SK-N-SH (cell line): ENCODE data around the gene ME3. TPM values are rescaled to one million over a fixed set of nuclear protein-coding genes. Genes with fewer than 3 reads are reported as not detected.

ENCODE experiments used
- CTCF ChIA-PET: fragments of 300-600, 350-600 bp; formaldehyde crosslinking; extraction: SDS; loops from one replicate; lab custom pipeline; 2021; lab: Yijun Ruan, JAX
- POLR2A ChIA-PET: fragments of 350-600 bp; sonication (Branson Sonifier 250); formaldehyde crosslinking; extraction: SDS; loops from one replicate; lab custom pipeline; 2020; ENCODE audit warnings: antibody characterized with exemption, inconsistent platforms; lab: Yijun Ruan, JAX
- DNase-seq: peaks from one replicate; pipeline ENCODE4 v3.0.0; 2012
- H2AFZ ChIP-seq: fragments of 200-600 bp; sonication (generic); 2 replicates; pipeline ENCODE4 v1.8.1; 2016; ENCODE audit warnings: antibody characterized with exemption, mild to moderate bottlenecking, low read depth
- H3F3A ChIP-seq: fragments of 200-600 bp; sonication (generic); replicated peaks from 2 replicates; pipeline ENCODE3; 2016; ENCODE audit warnings: antibody characterized with exemption, mild to moderate bottlenecking; ENCODE audit not compliant: insufficient read depth
- H3K27ac ChIP-seq, 2 experiments: fragments of 200-500 bp in 1 of 2; fragments of 200-600 bp in 1 of 2; sonication (Bioruptor generic) in 1 of 2; sonication (generic), shearing (Covaris generic) in 1 of 2; 2 replicates each; pipeline versions ENCODE4 v1.5.1 to v1.6.1; 2014 to 2016; ENCODE audit warnings: low read depth in 2 of 2, inconsistent platforms in 1 of 2, low read length in 1 of 2, mild to moderate bottlenecking in 1 of 2, mixed read lengths in 1 of 2
- H3K27me3 ChIP-seq: fragments of 200-600 bp; sonication (generic), shearing (Covaris generic); 2 replicates; pipeline ENCODE4 v1.6.1; 2016; ENCODE audit warnings: mixed run types; ENCODE audit not compliant: insufficient read depth
- H3K36me3 ChIP-seq, 2 experiments: fragments of 200-500 bp in 1 of 2; fragments of 200-600 bp in 1 of 2; sonication (Bioruptor generic) in 1 of 2; sonication (generic) in 1 of 2; replicated peaks in 1 of 2; 2 replicates each; pipeline versions ENCODE3 to v1.5.1; 2014 to 2016; ENCODE audit warnings: low read length in 1 of 2, mild to moderate bottlenecking in 1 of 2; ENCODE audit not compliant: insufficient read depth in 2 of 2, control insufficient read depth in 1 of 2
- H3K4me1 ChIP-seq, 2 experiments: fragments of 200-500 bp in 1 of 2; fragments of 200-600 bp in 1 of 2; sonication (Bioruptor generic) in 1 of 2; sonication (generic), shearing (Covaris generic) in 1 of 2; 2 replicates each; pipeline versions ENCODE4 v1.5.1 to v1.6.1; 2014 to 2016; ENCODE audit warnings: low read depth in 1 of 2, low read length in 1 of 2, mixed run types in 1 of 2; ENCODE audit not compliant: insufficient read depth in 2 of 2, control insufficient read depth in 1 of 2
- H3K4me2 ChIP-seq: fragments of 200-600 bp; sonication (generic), shearing (Covaris generic); 2 replicates; pipeline ENCODE4 v1.6.1; 2017; ENCODE audit warnings: mixed run types
- H3K4me3 ChIP-seq, 2 experiments: fragments of 200-500 bp in 1 of 2; fragments of 200-600 bp in 1 of 2; sonication (Bioruptor generic) in 1 of 2; sonication (generic), shearing (Covaris generic) in 1 of 2; 2 replicates each; pipeline versions ENCODE4 v1.5.1 to v1.8.1; 2014 to 2016; ENCODE audit warnings: low read depth in 2 of 2, inconsistent platforms in 1 of 2, low read length in 1 of 2, mild to moderate bottlenecking in 1 of 2, mixed read lengths in 1 of 2, moderate library complexity in 1 of 2
- H3K79me2 ChIP-seq: fragments of 200-600 bp; sonication (generic); 2 replicates; pipeline ENCODE4 v1.8.1; 2017; ENCODE audit warnings: mild to moderate bottlenecking; ENCODE audit not compliant: insufficient read depth
- H3K9ac ChIP-seq: fragments of 200-600 bp; sonication (generic); 2 replicates; pipeline ENCODE4 v1.6.1; 2017; ENCODE audit warnings: mixed run types
- H3K9me2 ChIP-seq: fragments of 200-600 bp; sonication (generic); 2 replicates; pipeline ENCODE4 v1.6.1; 2017; ENCODE audit warnings: mixed run types
- H3K9me3 ChIP-seq: fragments of 200-600 bp; sonication (generic); 2 replicates; pipeline ENCODE4 v1.6.1; 2017; ENCODE audit warnings: mixed run types, mild to moderate bottlenecking, moderate library complexity
- H4K20me1 ChIP-seq: fragments of 200-600 bp; sonication (generic); 2 replicates; pipeline ENCODE4 v1.6.1; 2017; ENCODE audit warnings: mild to moderate bottlenecking, mixed run types; ENCODE audit not compliant: insufficient read depth
- CHD2 ChIP-seq: fragments of 150-350 bp; IDR thresholded peaks from 2 replicates; pipeline ENCODE4 v1.6.1; 2018; ENCODE audit warnings: low read length; ENCODE audit not compliant: partially characterized antibody
- EP300 ChIP-seq, 2 experiments: IDR thresholded peaks; 2 replicates each; pipeline versions ENCODE4 v1.4.0 to v1.6.1; 2012; ENCODE audit warnings: borderline replicate concordance in 1 of 2, low read depth in 1 of 2, low read length in 1 of 2
- EZH2phosphoT487 ChIP-seq: fragments of 200-600 bp; sonication (generic); IDR thresholded peaks from 2 replicates; pipeline ENCODE4 v1.6.1; 2017; ENCODE audit warnings: low read depth, mixed run types, mild to moderate bottlenecking, antibody characterized with exemption, moderate library complexity, borderline replicate concordance
- FOXJ3 ChIP-seq: sonication (generic); formaldehyde crosslinking; IDR thresholded peaks from 2 replicates; pipeline ENCODE4 v1.5.1; 2020; ENCODE audit warnings: mild to moderate bottlenecking, missing genetic modification reagents
- GABPA ChIP-seq: IDR thresholded peaks from 2 replicates; pipeline ENCODE4 v1.4.0; 2012; ENCODE audit warnings: low read depth, mild to moderate bottlenecking
- JUND ChIP-seq: IDR thresholded peaks from 2 replicates; pipeline ENCODE4 v1.4.0; 2012
- MEF2A ChIP-seq: IDR thresholded peaks from 2 replicates; pipeline ENCODE4 v1.4.0; 2012; ENCODE audit warnings: low read depth, borderline replicate concordance
- MXI1 ChIP-seq: IDR thresholded peaks from 2 replicates; pipeline ENCODE4 v1.6.1; 2012; ENCODE audit warnings: mild to moderate bottlenecking, low read depth, low read length, improper control_type of control experiment
- NFIC ChIP-seq: IDR thresholded peaks from 2 replicates; pipeline ENCODE4 v1.4.0; 2012; ENCODE audit warnings: borderline replicate concordance
- NRF1 ChIP-seq: IDR thresholded peaks from 2 replicates; pipeline ENCODE4 v1.6.1; 2012; ENCODE audit warnings: low read depth, mild to moderate bottlenecking, low read length
- RFX5 ChIP-seq: IDR thresholded peaks from 2 replicates; pipeline ENCODE4 v1.6.1; 2012; ENCODE audit warnings: mild to moderate bottlenecking, improper control_type of control experiment, low read length
- RXRA ChIP-seq: IDR thresholded peaks from 2 replicates; pipeline ENCODE4 v1.4.0; 2012; ENCODE audit warnings: low read depth, mild to moderate bottlenecking, borderline replicate concordance
- SMC3 ChIP-seq: IDR thresholded peaks from 2 replicates; pipeline ENCODE4 v1.6.1; 2012; ENCODE audit warnings: low read depth, low read length, improper control_type of control experiment
- TAF1 ChIP-seq: IDR thresholded peaks from 2 replicates; pipeline ENCODE4 v1.6.1; 2012; ENCODE audit warnings: low read depth, mild to moderate bottlenecking, low read length, moderate library complexity, borderline replicate concordance
- TCF12 ChIP-seq: IDR thresholded peaks from 2 replicates; pipeline ENCODE4 v1.4.0; 2012
- WGBS: methylation state at CpG from one replicate; pipeline ENCODE4 v1.1.6; 2017; ENCODE audit warnings: low lambda C conversion rate; 5-methylcytosine and 5-hydroxymethylcytosine counted together
- polyA plus RNA-seq, 3 experiments: library from polyadenylated mRNA; depleted of rRNA; stranded (reverse); fragments of >200 nt; gene quantifications; 2 replicates each; pipeline ENCODE4 v1.2.3, GENCODE V29; 2012
- TF ChIP-seq, protein P1 (sequence below): IDR thresholded peaks from 2 replicates; pipeline ENCODE4 v1.4.0; 2012; ENCODE audit warnings: low read depth, borderline replicate concordance
- TF ChIP-seq, protein P2 (sequence below): fragments of 150-350 bp; IDR thresholded peaks from 2 replicates; pipeline ENCODE4 v1.6.1; 2016; ENCODE audit warnings: mild to moderate bottlenecking, low read depth, low read length

ME3 gene
- polyA plus RNA-seq, 1 of the 3 experiments (the other 2 are of a cell fraction) = 22.0 TPM

DNA sequence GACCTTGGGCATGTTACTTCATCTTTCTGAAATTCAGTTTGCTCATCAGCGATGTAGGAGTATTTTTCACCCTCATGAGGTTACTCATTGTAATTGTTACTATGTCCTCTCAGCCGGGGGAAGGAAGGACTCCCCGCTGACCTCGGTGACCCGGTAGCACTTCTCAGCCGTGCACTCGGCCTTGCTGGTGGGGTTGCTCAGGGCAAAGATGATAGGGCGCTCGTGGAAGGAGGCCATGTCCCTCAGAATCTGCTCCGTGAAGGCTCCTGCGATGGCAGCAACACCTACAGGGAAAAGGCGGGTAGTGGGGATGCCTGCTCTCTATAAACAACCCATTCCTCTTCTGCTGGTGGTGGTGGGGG lies 225.5 kb downstream of the ME3 start:
- 98% methylated on average over 8 of the region's 12 CpGs for WGBS
- Histone ChIP-seq H3K27me3 (no peaks in the 10 kb centered on the region), H3K4me1 (0 out of 4 replicates have a peak, but pooled peaks cover 0 to 5% of the 10 kb centered on the region in 2 experiments), H3K4me2 (no peak overlapping the region), H3K9me3 (no peaks in the 10 kb centered on the region), H3K9ac (no peak overlapping the region), H3K79me2 (no peaks in the 10 kb centered on the region), H3K4me3 (no peak overlapping the region), H3K36me3 (no peaks in the 10 kb centered on the region), H3F3A (no peaks in the 10 kb centered on the region), H3K9me2 (no peaks in the 10 kb centered on the region), H4K20me1 (no peaks in the 10 kb centered on the region), H2AFZ (no peak overlapping the region), H3K27ac (no peak overlapping the region)
- no peak for DNase-seq
- CTCF ChIA-PET = interaction anchor here (3.5 kb wide), 1 partner anchor 10 kb away, joined by 15 read pairs; no protein-coding TSS in a partner anchor
- POLR2A ChIA-PET = no interaction called here
- TF ChIP-seq MXI1 = no peak
- no peak for TF ChIP-seq TAF1
- TF ChIP-seq FOXJ3 (CRISPR knock-in tag) = no peak
- no peak for TF ChIP-seq RXRA
- TF ChIP-seq, protein P1, sequence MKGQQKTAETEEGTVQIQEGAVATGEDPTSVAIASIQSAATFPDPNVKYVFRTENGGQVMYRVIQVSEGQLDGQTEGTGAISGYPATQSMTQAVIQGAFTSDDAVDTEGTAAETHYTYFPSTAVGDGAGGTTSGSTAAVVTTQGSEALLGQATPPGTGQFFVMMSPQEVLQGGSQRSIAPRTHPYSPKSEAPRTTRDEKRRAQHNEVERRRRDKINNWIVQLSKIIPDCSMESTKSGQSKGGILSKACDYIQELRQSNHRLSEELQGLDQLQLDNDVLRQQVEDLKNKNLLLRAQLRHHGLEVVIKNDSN = no peak
- no peak for TF ChIP-seq CHD2
- TF ChIP-seq, protein P2, sequence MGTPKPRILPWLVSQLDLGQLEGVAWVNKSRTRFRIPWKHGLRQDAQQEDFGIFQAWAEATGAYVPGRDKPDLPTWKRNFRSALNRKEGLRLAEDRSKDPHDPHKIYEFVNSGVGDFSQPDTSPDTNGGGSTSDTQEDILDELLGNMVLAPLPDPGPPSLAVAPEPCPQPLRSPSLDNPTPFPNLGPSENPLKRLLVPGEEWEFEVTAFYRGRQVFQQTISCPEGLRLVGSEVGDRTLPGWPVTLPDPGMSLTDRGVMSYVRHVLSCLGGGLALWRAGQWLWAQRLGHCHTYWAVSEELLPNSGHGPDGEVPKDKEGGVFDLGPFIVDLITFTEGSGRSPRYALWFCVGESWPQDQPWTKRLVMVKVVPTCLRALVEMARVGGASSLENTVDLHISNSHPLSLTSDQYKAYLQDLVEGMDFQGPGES = no peak
- no peak for TF ChIP-seq EP300 (IDR thresholded peaks at IDR 0.05; ENCODE audit: borderline replicate concordance in 1 of 2, low read depth in 1 of 2, low read length in 1 of 2)

DNA sequence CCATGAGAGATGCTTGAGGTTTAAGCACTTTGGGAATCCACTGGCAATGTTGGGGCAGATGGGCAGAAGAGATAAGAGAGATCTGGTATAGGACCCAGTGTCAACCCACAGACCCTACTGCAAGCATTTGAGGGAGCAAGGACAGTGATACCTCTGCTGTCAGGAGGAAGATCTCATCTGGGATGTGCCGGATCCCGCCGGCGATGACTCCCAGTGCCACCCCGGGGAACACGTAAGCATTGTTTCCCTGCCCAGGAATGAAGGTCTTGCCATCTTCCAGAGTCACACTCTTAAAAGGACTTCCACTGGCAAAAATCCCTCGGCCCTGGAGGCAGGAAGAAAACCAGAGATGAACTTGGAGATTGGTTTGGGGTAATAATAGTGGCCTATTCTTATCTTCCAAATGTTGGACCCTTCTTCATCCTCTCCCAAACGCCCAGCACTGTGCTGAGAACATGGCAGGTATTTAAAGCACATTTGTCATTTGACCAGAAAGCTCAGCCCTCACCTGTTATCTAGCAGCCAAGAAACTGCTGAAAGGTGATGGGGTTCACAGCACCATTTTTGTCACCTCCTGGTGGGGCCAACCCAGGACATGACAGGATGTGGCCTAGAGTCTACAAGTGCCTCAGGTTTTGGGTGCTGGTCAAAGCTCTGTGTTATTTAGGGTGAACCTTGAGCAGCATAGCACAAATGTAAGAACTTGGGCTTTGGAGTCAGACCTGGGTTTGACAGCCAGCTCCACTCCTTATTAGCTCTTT lies 226.1 kb downstream of the ME3 start:
- ChIA-PET POLR2A (no interaction called here), CTCF (interaction anchor here (3.5 kb wide), 1 partner anchor 10 kb away, joined by 15 read pairs; no protein-coding TSS in a partner anchor)
- no peak overlapping the region for H3K27ac ChIP-seq
- no peaks in the 10 kb centered on the region for H3K36me3 ChIP-seq
- WGBS = 87% methylated on average over 8 of the region's 8 CpGs
- no peak overlapping the region for H3K9ac ChIP-seq
- H3K4me3 ChIP-seq = no peak overlapping the region
- no peaks in the 10 kb centered on the region for H3K27me3 ChIP-seq
- H2AFZ ChIP-seq = no peak overlapping the region
- H4K20me1 ChIP-seq = no peaks in the 10 kb centered on the region
- no peaks in the 10 kb centered on the region for H3K79me2 ChIP-seq
- no peak overlapping the region for H3K4me2 ChIP-seq
- DNase-seq = no peak
- H3F3A ChIP-seq = no peaks in the 10 kb centered on the region
- TF ChIP-seq JUND (no peak), MEF2A (no peak), RFX5 (no peak), NRF1 (no peak), GABPA (no peak), SMC3 (no peak), EZH2phosphoT487 (no peak), FOXJ3 (CRISPR knock-in tag) (no peak), TCF12 (no peak), NFIC (no peak)
- TF ChIP-seq, all 33 proteins: peak for 0
- Histone ChIP-seq H3K4me1 (0 out of 4 replicates have a peak, but pooled peaks cover 0 to 5% of the 10 kb centered on the region in 2 experiments), H3K9me3 (no peaks in the 10 kb centered on the region), H3K9me2 (no peaks in the 10 kb centered on the region)
